ENCODE results near the gene NPTX1. TPM values are rescaled to one million over a fixed set of nuclear protein-coding genes. Genes with fewer than 3 reads are reported as not detected.

Gene NPTX1
- total and polyA plus RNA-seq, 9 donors, result 0.02 to 19.8 (median 0.33) TPM; not detected in 1

- H3K9me3 ChIP-seq, result no peaks in the 10 kb centered on the region
- no peak overlapping the region for H3K27ac ChIP-seq
- 83 to 87% (median 86%) methylated on average over 8 of the region's 8 CpGs for WGBS, 3 donors
- no peak for TF ChIP-seq POLR2A (IDR thresholded peaks at IDR 0.05)
- TF ChIP-seq CTCF (IDR thresholded peaks at IDR 0.05), result no peak
- no peak for TF ChIP-seq EP300 (IDR thresholded peaks at IDR 0.05)
- intact Hi-C loops (cut with DNase I), result no loop called here
- H3K4me3 ChIP-seq, result no peak overlapping the region
- peaks cover 7% of the 10 kb centered on the region for H3K27me3 ChIP-seq
- no peaks in the 10 kb centered on the region for H3K36me3 ChIP-seq
- H3K4me1 ChIP-seq (ENCODE audit: insufficient read depth), result peaks cover 3% of the 10 kb centered on the region
- no peak for DNase-seq
Observed at GRCh38 chr17:80471922-80472321, 4.5 kb downstream of the NPTX1 start.

DNA sequence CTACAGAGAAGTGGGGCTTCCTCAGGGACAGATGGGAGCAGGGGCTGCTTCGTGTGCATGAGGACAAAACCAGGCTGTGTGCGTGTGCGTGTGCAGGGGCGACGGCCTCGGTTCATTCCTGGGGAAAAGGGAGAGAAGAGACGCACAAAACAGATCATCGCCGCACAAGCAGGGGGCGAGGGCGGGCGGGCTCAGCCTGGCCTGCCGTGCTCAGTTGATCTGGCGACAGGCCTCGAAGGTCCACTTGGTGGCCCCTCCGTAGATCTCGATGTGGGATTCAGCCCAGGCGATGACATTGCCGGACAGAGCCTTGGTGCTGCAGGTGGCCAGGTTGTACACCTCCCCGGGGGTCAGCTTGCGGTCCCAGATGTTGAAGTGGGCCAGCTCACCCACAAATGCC lies 5.8 kb downstream of the NPTX1 start:
- H3K9me3 ChIP-seq, result no peaks in the 10 kb centered on the region
- TF ChIP-seq POLR2A (IDR thresholded peaks at IDR 0.05), result no peak
- H3K27me3 ChIP-seq, result peaks cover 5% of the 10 kb centered on the region
- 86 to 89% (median 86%) methylated on average over 21 of the region's 21 CpGs for WGBS, 3 donors
- no peaks in the 10 kb centered on the region for H3K36me3 ChIP-seq
- no peaks in the 10 kb centered on the region for H3K4me1 ChIP-seq (ENCODE audit: insufficient read depth)
- H3K4me3 ChIP-seq, result no peak overlapping the region
- no peak for DNase-seq
- intact Hi-C loops (cut with DNase I), result no loop called here
- no peak overlapping the region for H3K27ac ChIP-seq

DNA sequence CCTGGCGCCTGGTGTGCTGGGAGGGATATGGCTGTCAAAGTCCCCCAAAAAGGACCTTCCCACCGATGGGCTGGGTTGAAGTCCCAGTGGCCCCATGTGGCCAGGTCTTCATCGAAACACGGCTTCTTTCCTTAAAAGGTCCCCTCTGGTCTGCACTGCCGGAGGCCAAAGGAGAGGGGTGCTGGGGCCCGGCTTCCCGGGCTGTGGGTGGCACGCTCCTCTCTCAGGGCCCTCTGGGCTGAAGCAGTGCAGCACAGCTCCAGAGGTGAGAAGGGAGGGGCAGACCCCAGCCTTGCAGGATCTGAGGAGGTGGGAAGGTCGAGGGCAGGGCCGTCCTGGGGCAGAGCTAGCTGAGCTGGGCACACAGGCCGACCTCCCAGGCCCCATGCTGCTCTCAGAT lies 6.7 kb downstream of the NPTX1 start:
- Histone ChIP-seq H3K4me1 (ENCODE audit: insufficient read depth) (no peaks in the 10 kb centered on the region), H3K9me3 (no peaks in the 10 kb centered on the region), H3K27ac (no peak overlapping the region), H3K4me3 (no peak overlapping the region), H3K27me3 (peaks cover 2% of the 10 kb centered on the region), H3K36me3 (no peaks in the 10 kb centered on the region)
- WGBS, 3 donors, result 77 to 88% (median 81%) methylated on average over 11 of the region's 11 CpGs
- DNase-seq, result no peak
- TF ChIP-seq EP300 (IDR thresholded peaks at IDR 0.05), result no peak
- TF ChIP-seq POLR2A (IDR thresholded peaks at IDR 0.05), result no peak
- TF ChIP-seq CTCF (IDR thresholded peaks at IDR 0.05), result no peak
- intact Hi-C loops (cut with DNase I), result no loop called here

- 65 to 77% (median 73%) methylated on average over 28 of the region's 28 CpGs for WGBS, 3 donors
- intact Hi-C loops (cut with DNase I), result no loop called here
Observed at GRCh38 chr17:80468781-80469493, 7.5 kb downstream of the NPTX1 start.

More at GRCh38 chr17:80468781-80469493, 7.5 kb downstream of the NPTX1 start:
- Histone ChIP-seq H3K4me1 (ENCODE audit: insufficient read depth) (no peaks in the 10 kb centered on the region), H3K4me3 (no peak overlapping the region), H3K36me3 (no peaks in the 10 kb centered on the region), H3K9me3 (no peaks in the 10 kb centered on the region), H3K27ac (no peak overlapping the region), H3K27me3 (peaks cover 2% of the 10 kb centered on the region)
- no peak for DNase-seq
- TF ChIP-seq EP300 (IDR thresholded peaks at IDR 0.05), result no peak
- TF ChIP-seq POLR2A (IDR thresholded peaks at IDR 0.05), result no peak
- TF ChIP-seq CTCF (IDR thresholded peaks at IDR 0.05), result no peak
